Measurements from ENCODE around the gene ASCC1. TPM values are rescaled to one million over a fixed set of nuclear protein-coding genes. Genes with fewer than 3 reads are reported as not detected.
"Not testable (repeated sequence)": the region's sequence is repeated elsewhere in the genome, so short reads cannot be mapped to it uniquely, and the experiment has no call there.

Gene ASCC1
- total RNA-seq, 2 donors from 2014 or later = 17.7 to 17.9 TPM

DNA sequence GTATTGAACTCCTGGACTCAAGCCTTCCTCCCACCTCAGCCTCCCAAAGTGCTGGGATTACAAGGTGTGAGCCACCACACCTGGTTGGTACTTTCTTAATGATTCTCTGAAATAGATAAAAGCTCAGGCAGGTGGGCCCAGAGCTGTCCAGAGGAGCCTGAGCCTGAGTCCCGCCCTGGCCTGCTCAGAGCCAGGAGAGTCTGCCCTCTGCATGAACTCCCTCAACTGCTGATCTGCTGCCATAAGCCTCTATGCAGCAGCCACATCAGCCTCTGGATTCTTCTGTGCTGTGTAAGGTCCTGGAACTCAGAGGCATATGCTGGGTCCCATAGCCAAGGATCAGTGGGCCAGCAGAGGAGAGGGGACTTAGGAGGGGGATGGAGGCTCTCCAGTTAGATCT, 34.6 kb upstream of the ASCC1 start:
- DNase-seq (peak; percentile 35 to 63), ATAC-seq (no peak)
- intact Hi-C loops (cut with DNase I, micrococcal nuclease) = no loop called here

- ATAC-seq; DNase-seq; intact Hi-C loops (cut with DNase I, micrococcal nuclease): not testable (repeated sequence)
Observed at GRCh38 chr10:72249176-72249862, 33.2 kb upstream of the ASCC1 start.

GRCh38 chr10:72248468-72249151, 32.5 kb upstream of the ASCC1 start:
- peak; percentile 84 for ATAC-seq

GRCh38 chr10:72245949-72246525, 30.0 kb upstream of the ASCC1 start:
- DNase-seq (no peak), ATAC-seq (no peak)
- intact Hi-C loops (cut with DNase I, micrococcal nuclease) = no loop called here

More at GRCh38 chr10:72248468-72249151, 32.5 kb upstream of the ASCC1 start:
- intact Hi-C loops (cut with DNase I, micrococcal nuclease) = no loop called here
- DNase-seq = peak; percentile 83 to 94

- intact Hi-C loops (cut with DNase I, micrococcal nuclease) = no loop called here
- DNase-seq (no peak), ATAC-seq (no peak)
Observed at GRCh38 chr10:72244573-72245038, 28.5 kb upstream of the ASCC1 start.

DNA sequence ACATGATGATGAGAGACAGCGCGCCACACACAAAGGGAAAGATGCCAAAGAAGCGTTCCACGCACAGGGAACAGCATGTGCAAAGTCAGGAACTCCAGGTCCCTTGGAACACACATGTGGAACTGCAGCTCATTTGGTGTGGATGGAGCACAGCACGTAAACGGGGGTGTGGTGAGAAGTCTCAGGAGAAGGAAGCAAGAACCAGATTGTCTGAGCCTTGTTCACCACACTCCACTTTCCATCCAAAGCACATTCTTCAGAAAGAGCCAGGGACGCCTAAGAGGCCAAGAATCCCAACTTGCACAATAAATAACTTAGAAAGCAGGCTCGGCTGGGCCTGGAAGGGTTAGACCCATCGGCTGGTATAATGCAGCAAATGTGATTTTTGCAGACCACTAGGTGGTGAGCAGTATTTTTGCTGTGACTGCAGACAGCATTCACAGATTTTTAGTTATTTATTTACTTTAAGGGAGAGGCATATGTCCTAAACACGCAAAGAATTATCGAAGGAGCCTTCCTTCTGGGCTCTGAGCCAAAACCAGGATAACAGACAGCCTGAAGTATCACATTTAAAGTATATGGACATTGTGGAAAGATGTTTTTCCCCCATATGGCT, 27.9 kb upstream of the ASCC1 start:
- DNase-seq (peak; percentile 69 to 82), ATAC-seq (peak; percentile 59)
- intact Hi-C loops (cut with DNase I, micrococcal nuclease) = no loop called here

- DNase-seq (peak in 1 of 2 donors; percentile 61), ATAC-seq (no peak)
- intact Hi-C loops (cut with DNase I, micrococcal nuclease) = no loop called here
Observed at GRCh38 chr10:72242675-72243074, 26.6 kb upstream of the ASCC1 start.

DNA sequence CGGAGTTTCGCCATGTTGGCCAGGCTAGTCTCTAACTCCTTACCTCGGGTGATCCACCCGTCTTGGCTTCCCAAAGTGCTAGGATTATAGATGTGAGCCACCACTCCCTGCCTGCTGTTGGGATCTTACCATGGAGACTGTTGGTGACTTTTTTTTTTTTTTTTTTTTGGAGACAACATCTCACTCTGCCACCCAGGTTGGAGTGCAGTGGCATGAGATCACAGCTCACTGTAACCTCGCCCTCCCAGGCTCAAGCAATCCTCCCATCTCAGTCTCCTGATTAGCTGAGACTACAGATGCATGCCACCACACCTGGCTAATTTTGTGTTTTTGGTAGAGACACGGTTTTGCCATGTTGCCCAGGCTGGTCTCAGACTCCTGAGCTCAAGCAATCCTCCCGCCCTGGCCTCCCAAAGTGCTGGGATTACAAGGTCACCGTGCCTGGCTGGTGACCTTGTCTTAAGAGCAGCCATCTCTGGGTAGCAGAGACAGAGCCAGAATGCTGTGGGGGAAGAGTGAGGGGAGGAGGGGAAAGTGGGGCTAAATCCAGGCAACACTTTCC, 25.7 kb upstream of the ASCC1 start:
- intact Hi-C loops (cut with DNase I, micrococcal nuclease) = no loop called here
- DNase-seq (peak in 1 of 2 donors; percentile 22), ATAC-seq (no peak)

- ATAC-seq (no peak), DNase-seq (peak in 1 of 2 donors; percentile 20)
- intact Hi-C loops (cut with DNase I, micrococcal nuclease) = no loop called here
Observed at GRCh38 chr10:72240371-72240770, 24.3 kb upstream of the ASCC1 start.

- ATAC-seq = no peak
- peak in 1 of 2 donors; percentile 4 for DNase-seq
- intact Hi-C loops (cut with DNase I, micrococcal nuclease) = no loop called here
Observed at GRCh38 chr10:72239409-72239808, 23.3 kb upstream of the ASCC1 start.

DNA sequence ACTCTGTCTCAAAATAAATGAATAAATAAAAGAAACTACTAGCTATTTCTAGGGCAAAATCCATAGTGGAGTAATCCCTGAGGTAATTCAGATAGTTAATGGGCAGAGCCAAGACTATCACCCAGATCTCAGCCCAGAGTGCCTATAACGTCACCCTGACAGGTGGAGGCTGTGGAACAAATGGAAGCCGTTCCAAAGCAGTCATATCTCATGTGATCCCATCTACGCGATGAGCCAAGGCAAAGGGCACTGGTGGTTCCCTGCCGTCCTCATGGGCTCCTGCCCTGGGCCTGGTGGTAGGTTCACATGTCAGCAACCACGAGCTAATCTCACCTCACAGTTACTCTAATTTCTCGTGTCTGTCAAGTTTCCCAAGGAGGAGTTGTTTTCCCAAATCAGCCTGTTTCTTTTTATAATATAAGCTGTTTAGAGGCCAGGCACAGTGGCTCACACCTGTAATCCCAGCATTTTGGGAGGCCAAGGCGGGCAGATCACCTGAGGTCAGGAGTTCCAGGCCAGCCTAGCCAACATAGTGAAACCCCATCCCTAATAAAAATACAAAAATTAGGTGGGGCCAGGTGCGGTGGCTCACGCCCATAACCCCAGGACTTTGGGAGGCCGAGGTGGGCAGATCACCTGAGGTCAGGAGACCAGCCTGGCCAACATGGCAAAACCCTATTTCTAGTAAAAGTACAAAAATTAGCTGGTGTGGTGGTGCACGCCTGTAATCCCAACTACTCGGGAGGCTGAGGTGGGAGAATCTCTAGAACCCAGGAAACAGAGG, 22.5 kb upstream of the ASCC1 start:
- intact Hi-C loops (cut with DNase I, micrococcal nuclease) = no loop called here
- ATAC-seq = no peak
- no peak for DNase-seq

GRCh38 chr10:72235544-72236279, 19.6 kb upstream of the ASCC1 start:
- intact Hi-C loops (cut with DNase I, micrococcal nuclease) = no loop called here
- no peak for ATAC-seq

DNA sequence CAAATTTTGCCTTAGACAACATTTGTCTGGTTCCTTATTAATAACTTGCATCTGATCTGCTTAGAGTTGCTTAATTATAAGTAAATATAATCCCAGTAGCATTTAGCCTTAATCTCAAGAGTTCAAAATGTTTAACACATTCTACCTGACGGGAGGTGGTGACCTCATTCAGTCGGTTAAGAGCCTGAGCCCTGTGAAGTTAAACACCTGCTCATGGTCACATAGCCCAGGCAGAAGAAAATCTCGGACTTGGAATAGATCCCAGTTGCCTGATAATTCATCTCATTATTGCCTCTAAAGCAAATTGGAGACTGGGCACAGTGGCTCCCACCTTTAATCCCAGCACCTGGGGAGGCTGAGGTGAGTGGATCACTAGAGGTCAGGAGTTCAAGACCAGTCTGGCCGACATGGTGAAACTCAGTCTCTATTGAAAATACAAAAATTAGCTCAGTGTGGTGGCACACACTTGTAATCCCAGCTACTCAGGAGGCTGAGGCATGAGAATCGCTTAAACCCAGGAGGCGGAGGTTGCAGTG, 18.6 kb upstream of the ASCC1 start:
- no peak for DNase-seq
- intact Hi-C loops (cut with DNase I, micrococcal nuclease) = no loop called here
- ATAC-seq = peak; percentile 46

More at GRCh38 chr10:72235544-72236279, 19.6 kb upstream of the ASCC1 start:
- no peak for DNase-seq

DNA sequence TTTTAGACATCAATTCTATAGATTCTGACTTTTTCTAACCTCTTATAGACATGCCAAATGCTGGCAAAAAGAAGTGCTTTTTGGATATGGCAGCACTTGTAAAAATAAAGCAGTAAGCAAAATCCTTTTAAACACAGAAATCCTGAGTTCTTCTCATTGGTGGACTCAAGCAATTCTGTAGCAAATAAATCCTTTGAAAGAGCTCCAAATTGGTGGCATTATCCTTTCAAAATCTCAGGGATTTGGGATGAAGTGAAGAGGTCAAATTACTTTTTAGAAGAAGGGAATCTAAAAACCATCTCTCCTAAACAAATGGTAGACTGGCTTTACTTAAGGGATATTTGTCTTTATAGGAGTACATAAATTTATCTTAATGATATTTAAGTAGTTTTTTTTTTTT, 17.5 kb upstream of the ASCC1 start:
- DNase-seq (no peak), ATAC-seq (no peak)
- intact Hi-C loops (cut with DNase I, micrococcal nuclease) = no loop called here

GRCh38 chr10:72229261-72230251, 13.5 kb upstream of the ASCC1 start:
- ATAC-seq (no peak), DNase-seq (no peak)
- intact Hi-C loops (cut with DNase I, micrococcal nuclease) = loop anchor here in 1 of 2 donors (10.0 kb wide), 1 partner anchor 105 kb away; no protein-coding TSS in a partner anchor

GRCh38 chr10:72228318-72228751, 12.3 kb upstream of the ASCC1 start:
- intact Hi-C loops (cut with DNase I, micrococcal nuclease) = loop anchor here in 1 of 2 donors (10.0 kb wide), 1 partner anchor 106 kb away; no protein-coding TSS in a partner anchor
- ATAC-seq = no peak

More at GRCh38 chr10:72228318-72228751, 12.3 kb upstream of the ASCC1 start:
- DNase-seq = no peak
